ENCODE measurements around the gene ADIG.

GRCh38 chr20:38609815-38610214 is 28.8 kb downstream of the ADIG start:
- TF ChIP-seq CTCF (IDR thresholded peaks at IDR 0.05) (no peak), EP300 (IDR thresholded peaks at IDR 0.05) (no peak), POLR2A (IDR thresholded peaks at IDR 0.05) (no peak), POLR2AphosphoS5 (IDR thresholded peaks at IDR 0.05) (no peak)

Data from stomach (tissue), 4 donors.